Peyer's patch (tissue), 4 donors: ENCODE data around the gene MFAP5.

Source experiments
- CTCF ChIP-seq, 6 experiments: fragments of 450-650 bp in 4 of 6; fragments of 200-600 bp in 2 of 6; sonication (generic) in 1 of 6; IDR thresholded peaks; one replicate each; pipeline ENCODE4 v1.5.1; 2017 to 2019; ENCODE audit warnings: antibody characterized with exemption in 6 of 6, mild to moderate bottlenecking in 3 of 6, moderate library complexity in 1 of 6
- POLR2A ChIP-seq, 2 donors: fragments of 450-650 bp; IDR thresholded peaks; one replicate each; pipeline ENCODE4 v1.5.1; 2017; ENCODE audit warnings: antibody characterized with exemption in 2 of 2, mild to moderate bottlenecking in 2 of 2, moderate library complexity in 2 of 2

DNA sequence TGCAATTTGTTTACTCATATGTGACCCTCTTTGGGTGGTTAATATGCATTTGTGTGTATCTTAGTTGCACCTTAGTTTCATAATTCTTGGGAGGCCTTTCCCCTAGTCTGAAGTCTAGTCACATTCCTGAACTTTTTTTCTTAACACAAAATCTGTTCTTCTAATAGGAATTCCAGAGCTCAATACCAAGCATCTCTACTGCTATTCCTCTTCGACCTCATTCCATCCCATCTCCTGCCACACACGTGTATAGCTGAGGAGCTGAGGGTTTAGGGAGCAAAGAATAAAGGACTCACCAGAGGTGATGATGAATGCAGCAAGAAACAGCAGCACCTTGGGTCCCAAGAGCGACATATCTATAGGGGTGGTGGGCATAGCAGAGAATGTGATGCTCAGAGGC is 875 bp downstream of the MFAP5 start:
- TF ChIP-seq CTCF (IDR thresholded peaks at IDR 0.05) (no peak), POLR2A (IDR thresholded peaks at IDR 0.05) (no peak)
